OCI-LY3 (cell line): ENCODE measurements around the gene ATF7IP2.
"Not testable (repeated sequence)": the region's sequence is repeated elsewhere in the genome, so short reads cannot be mapped to it uniquely, and the experiment has no call there.

Experiments
- H2AFZ ChIP-seq: fragments of 200-600, 300-600 bp; shearing (Covaris generic); 2 replicates; pipeline ENCODE4 v1.6.0; 2014; ENCODE audit warnings: antibody characterized with exemption, low read depth, low read length
- H3K27ac ChIP-seq: fragments of 200-600, 300-600 bp; sonication (generic); 2 replicates; pipeline ENCODE4 v1.5.1; 2014; ENCODE audit warnings: mild to moderate bottlenecking, low read length, moderate library complexity, mixed read lengths
- H3K27me3 ChIP-seq: fragments of 200-600, 300-600 bp; sonication (generic); 2 replicates; pipeline ENCODE4 v1.6.1; 2014; ENCODE audit warnings: low read depth, low read length, mixed read lengths
- H3K36me3 ChIP-seq: fragments of 200-600, 300-600 bp; sonication (generic); replicated peaks from 2 replicates; pipeline ENCODE3; 2014; ENCODE audit warnings: low read depth, low read length, mixed read lengths
- H3K4me1 ChIP-seq: fragments of 300-600, 200-600 bp; sonication (generic); 2 replicates; pipeline ENCODE4 v1.6.1; 2014; ENCODE audit warnings: low read length, mixed read lengths
- H3K4me2 ChIP-seq: fragments of 200-600, 300-600 bp; sonication (generic); 2 replicates; pipeline ENCODE4 v1.6.1; 2014; ENCODE audit warnings: low read length, mixed read lengths
- H3K4me3 ChIP-seq: fragments of 300-600, 200-600 bp; sonication (generic); 2 replicates; pipeline ENCODE4 v1.5.1; 2014; ENCODE audit warnings: antibody characterized with exemption, mild to moderate bottlenecking, low read length, moderate library complexity
- H3K79me2 ChIP-seq: fragments of 300-600, 200-600 bp; shearing (Covaris generic); 2 replicates; pipeline ENCODE4 v1.6.1; 2014; ENCODE audit warnings: mild to moderate bottlenecking, low read length, mixed read lengths
- H3K9ac ChIP-seq: fragments of 300-600, 200-600 bp; shearing (Covaris generic); 2 replicates; pipeline ENCODE4 v1.6.0; 2014; ENCODE audit warnings: mild to moderate bottlenecking, low read length, moderate library complexity
- H3K9me3 ChIP-seq: fragments of 200-600, 300-600 bp; shearing (Covaris generic); 2 replicates; pipeline ENCODE4 v1.6.1; 2014; ENCODE audit warnings: low read length, mixed read lengths; ENCODE audit not compliant: insufficient read depth
- H4K20me1 ChIP-seq: fragments of 200-600, 300-600 bp; sonication (generic); 2 replicates; pipeline ENCODE4 v1.6.1; 2016; ENCODE audit warnings: low read length, mixed read lengths; ENCODE audit not compliant: insufficient read depth
- EZH2phosphoT487 ChIP-seq: fragments of 200-600 bp; shearing (Covaris generic); IDR thresholded peaks from 2 replicates; pipeline ENCODE4 v1.6.1; 2018; ENCODE audit warnings: antibody characterized with exemption, mixed run types, low read depth
- TF ChIP-seq, protein P1 (sequence below): fragments of 200-600, 300-600 bp; sonication (generic); IDR thresholded peaks from 2 replicates; pipeline ENCODE4 v1.5.1; 2014; ENCODE audit warnings: antibody characterized with exemption, low read length, low read depth

Gene ATF7IP2

DNA sequence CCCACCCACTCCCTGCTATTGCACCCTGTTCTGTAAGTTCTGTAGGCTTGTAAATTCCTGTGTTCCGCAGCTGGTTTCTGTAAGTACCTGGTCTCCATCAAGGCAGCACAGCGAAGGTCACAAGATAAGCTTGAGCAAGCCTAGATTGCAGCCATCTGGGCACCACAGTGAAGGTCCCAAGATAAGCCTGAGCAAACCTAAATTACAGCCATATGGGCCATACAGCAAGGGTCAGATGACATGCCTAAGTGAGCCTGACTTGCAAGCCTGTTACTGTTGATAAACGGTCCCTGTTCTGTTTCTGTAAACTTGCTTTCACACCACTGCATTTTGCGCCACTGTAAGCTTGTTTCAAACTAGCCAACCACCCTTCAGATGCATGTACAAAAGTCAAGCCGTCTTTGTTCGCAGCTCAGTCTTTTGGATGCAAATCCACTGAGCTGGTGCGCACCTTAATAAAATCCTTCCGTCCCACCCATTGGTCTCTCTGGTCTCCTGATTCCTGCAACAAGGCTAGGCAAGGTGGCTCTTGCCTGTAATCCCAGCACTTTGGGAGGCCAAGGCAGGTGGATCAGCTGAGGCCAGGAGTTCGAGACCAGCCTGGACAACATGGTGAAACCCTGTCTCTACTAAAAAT, 42.6 kb upstream of the ATF7IP2 start:
- TF ChIP-seq, protein P1, sequence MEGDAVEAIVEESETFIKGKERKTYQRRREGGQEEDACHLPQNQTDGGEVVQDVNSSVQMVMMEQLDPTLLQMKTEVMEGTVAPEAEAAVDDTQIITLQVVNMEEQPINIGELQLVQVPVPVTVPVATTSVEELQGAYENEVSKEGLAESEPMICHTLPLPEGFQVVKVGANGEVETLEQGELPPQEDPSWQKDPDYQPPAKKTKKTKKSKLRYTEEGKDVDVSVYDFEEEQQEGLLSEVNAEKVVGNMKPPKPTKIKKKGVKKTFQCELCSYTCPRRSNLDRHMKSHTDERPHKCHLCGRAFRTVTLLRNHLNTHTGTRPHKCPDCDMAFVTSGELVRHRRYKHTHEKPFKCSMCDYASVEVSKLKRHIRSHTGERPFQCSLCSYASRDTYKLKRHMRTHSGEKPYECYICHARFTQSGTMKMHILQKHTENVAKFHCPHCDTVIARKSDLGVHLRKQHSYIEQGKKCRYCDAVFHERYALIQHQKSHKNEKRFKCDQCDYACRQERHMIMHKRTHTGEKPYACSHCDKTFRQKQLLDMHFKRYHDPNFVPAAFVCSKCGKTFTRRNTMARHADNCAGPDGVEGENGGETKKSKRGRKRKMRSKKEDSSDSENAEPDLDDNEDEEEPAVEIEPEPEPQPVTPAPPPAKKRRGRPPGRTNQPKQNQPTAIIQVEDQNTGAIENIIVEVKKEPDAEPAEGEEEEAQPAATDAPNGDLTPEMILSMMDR = no peak
- TF ChIP-seq EZH2phosphoT487 = no peak
- no peak overlapping the region for H3K27ac ChIP-seq
- H3K4me2 ChIP-seq = no peak overlapping the region

DNA sequence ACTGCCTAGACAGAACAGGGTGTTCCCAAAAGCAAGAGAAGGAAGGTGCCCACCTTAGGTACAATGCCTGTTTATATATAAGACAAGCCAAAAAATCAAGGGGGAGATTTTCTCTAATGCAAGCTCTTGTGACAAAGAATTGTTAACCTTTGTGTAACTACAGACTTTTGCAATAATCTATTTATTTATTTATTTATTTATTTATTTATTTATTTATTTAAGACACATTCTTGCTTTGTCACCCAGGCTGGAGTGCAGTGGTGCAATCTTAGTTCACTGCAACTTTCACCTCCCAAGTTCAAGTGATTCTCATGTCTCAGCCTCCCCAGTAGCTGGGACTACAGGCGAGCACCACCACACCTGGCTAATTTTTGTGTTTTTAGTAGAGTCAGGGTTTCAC, 41.2 kb upstream of the ATF7IP2 start:
- not testable (repeated sequence) for H3K79me2 ChIP-seq, H3K27ac ChIP-seq, H3K9ac ChIP-seq, H3K4me2 ChIP-seq, H2AFZ ChIP-seq, H3K9me3 ChIP-seq, H4K20me1 ChIP-seq, H3K36me3 ChIP-seq, H3K27me3 ChIP-seq, H3K4me3 ChIP-seq
- H3K4me1 ChIP-seq = peaks cover 11% of the 10 kb centered on the region

More for the DNA sequence above, 42.6 kb upstream of the ATF7IP2 start:
- Histone ChIP-seq H3K4me3 (no peak overlapping the region), H2AFZ (no peak overlapping the region), H3K36me3 (peaks cover 5% of the 10 kb centered on the region), H3K27me3 (no peaks in the 10 kb centered on the region), H3K79me2 (no peaks in the 10 kb centered on the region), H3K9ac (no peak overlapping the region), H3K9me3 (peaks cover 7% of the 10 kb centered on the region; the same call in 1 of the 2 replicates), H4K20me1 (no peaks in the 10 kb centered on the region), H3K4me1 (peaks cover 11% of the 10 kb centered on the region)

DNA sequence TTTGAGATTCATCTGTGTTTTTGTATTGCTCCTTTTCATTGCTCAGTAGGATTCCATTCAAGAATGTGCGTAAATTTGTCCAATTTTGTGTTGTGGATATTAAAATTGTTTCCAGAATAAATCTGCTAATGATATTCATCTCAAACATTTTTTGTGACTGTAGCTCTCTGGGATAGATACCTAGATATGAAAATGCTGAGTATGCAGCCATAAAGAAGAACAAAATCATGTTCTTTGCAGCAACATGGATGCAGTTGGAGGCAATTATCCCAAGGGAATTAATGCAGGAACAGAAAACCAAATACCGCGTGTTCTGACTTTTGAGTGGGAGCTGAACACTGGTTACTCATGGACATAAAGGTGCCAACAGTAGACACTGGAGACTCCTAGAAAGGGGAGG, 40.2 kb upstream of the ATF7IP2 start:
- Histone ChIP-seq H3K9ac (no peak overlapping the region), H3K36me3 (no peaks in the 10 kb centered on the region), H3K79me2 (no peaks in the 10 kb centered on the region), H3K27ac (no peak overlapping the region), H3K4me2 (no peak overlapping the region), H2AFZ (no peak overlapping the region), H4K20me1 (no peaks in the 10 kb centered on the region), H3K4me1 (peaks cover 4% of the 10 kb centered on the region; the same call in 1 of the 2 replicates), H3K27me3 (no peaks in the 10 kb centered on the region), H3K9me3 (no peaks in the 10 kb centered on the region), H3K4me3 (no peak overlapping the region)
- no peak for TF ChIP-seq EZH2phosphoT487
- TF ChIP-seq, protein P1 = no peak

DNA sequence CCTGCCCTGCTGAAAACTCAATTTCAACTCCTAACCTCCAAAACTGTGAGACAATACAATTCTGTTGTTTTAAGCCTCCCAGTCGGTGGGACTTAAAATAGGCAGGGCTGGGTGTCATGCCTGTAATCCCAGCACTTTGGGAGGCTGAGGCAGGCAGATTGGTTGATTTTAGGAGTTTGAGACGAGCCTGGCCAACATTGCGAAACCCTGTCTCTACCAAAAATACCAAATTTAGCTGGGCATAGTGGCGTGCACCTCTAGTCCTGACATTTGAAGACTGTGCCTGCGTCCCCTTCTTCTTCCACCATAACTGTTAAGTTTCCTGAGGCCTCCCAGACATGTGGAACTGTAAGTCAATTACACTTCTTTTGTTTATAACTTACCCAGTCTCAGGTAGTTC, 36.0 kb upstream of the ATF7IP2 start:
- H3K27ac ChIP-seq = no peak overlapping the region
- H3K9me3 ChIP-seq = no peaks in the 10 kb centered on the region
- H3K9ac ChIP-seq = no peak overlapping the region
- H3K27me3 ChIP-seq = no peaks in the 10 kb centered on the region
- no peaks in the 10 kb centered on the region for H3K79me2 ChIP-seq
- H4K20me1 ChIP-seq = no peaks in the 10 kb centered on the region
- H3K4me1 ChIP-seq = peaks cover 4% of the 10 kb centered on the region; the same call in 1 of the 2 replicates
- no peak overlapping the region for H3K4me3 ChIP-seq
- TF ChIP-seq, protein P1 = no peak
- no peak for TF ChIP-seq EZH2phosphoT487
- H2AFZ ChIP-seq = no peak overlapping the region
- no peaks in the 10 kb centered on the region for H3K36me3 ChIP-seq
- no peak overlapping the region for H3K4me2 ChIP-seq
